GM18907 (cell line): ENCODE results near the gene DMRT3.

ENCODE experiments used
- ATAC-seq: cut with Tn5 transposase; IDR thresholded peaks from one replicate; pipeline ENCODE4 v1.9.1; 2021; ENCODE audit warnings: mild to moderate bottlenecking, moderate library complexity; ENCODE audit not compliant: unreplicated experiment

DMRT3 gene

DNA sequence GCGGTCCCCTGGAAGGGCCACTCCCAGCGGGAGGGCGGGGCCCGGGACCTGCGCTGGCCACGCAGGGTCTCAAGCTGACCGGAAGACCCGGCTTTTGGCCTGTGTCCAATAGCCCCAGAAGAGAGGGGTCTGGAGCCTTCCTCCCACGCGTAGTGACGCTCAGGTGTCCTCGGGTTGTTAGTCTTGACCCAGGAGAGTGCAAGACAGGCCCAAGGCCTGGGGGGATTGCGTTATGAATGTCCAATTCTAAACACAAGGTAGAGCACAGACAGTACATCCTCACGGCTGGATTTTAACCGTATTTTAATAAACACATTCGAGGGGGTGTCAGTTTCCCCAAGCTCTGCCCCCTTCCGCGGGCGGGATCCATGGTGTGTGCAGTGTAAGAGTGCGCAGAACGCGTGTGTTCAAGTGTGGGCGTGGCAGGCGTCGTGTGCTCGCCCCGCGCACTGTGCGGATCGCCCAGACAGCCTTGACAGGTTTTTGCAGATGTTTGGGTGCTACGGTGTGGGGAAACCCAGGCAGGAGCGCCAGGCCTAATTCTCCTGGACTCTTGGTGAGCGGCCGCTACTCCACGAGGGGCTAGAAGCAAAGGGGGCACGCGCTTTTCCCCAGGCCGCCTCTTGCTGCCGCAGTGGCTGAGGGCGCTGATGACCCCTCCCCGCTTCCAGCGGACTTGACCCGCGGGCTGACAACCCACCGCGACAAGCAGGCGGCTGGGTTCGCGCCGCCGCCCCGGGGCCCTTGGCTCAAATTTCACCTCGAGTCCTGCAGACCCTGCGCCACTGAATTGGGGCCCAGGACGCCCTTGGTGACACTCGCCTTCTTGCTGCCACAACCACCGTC, 6.1 kb upstream of the DMRT3 start:
- no peak for ATAC-seq

- no peak for ATAC-seq
These were observed 4.5 kb upstream of the DMRT3 start for GRCh38 chr9:971901-972500.

- no peak for ATAC-seq
These were observed 3.8 kb upstream of the DMRT3 start for GRCh38 chr9:972501-973294.

DNA sequence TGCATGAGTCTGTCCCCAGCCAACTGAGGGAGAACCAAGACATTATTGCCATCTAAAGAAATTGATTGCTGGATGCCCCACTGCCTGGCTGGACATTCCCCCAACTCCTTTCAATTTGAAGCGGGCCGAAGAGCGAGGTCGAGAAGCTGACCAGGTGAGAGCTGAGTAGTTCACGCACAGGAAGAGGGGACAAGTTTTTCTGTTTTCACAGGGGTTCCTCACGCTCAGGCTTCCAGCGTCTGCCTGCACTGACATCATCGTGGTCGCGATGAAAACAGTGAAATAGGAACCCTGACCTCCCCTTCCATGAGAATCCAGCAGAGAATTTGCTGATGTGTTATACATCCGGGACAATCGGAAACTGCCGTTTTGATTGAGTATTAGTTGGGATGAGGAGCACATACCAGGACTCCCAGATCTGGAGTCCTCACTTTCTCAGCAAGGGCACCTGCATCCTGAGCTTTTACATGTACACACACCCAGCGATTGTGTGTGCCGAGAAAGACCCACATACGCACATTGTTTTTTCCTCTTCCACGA, 3.1 kb upstream of the DMRT3 start:
- no peak for ATAC-seq

GRCh38 chr9:974031-974995, 2.1 kb upstream of the DMRT3 start:
- ATAC-seq = no peak

DNA sequence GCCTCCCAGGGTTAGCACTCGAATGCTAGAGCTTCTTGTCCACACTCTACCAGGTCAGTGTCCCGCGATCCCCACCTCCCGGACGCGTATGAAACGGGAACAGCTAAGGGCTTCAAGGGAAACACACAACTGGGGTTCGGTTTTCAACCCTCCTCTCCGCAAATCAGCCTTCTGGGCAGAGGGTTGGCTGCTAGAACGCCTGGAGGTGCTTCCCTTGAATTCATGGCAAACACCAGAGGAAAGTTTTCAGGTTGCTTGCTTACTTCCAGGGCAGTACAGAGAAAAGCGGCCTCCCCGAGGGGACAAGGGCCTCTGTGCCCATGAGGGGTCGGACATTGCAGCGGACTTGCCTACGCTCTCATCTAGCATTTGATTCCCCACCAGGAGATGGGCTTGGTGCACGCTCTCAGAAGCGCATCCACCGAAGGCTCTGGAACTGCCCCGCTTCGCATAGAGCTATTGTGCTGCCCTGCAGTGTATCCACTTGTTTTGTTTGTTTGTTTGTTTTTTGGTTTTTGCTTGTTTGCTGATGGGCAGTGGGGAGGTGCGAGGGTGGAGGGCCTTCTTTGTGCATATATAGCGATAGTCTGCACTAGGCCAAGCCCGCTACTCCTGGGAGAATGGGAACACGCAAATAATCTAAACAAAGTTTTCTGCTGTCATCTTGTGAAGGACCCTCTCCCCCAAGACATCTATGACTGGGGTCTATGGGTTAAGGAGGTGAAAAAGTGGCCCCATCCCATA, 1.3 kb upstream of the DMRT3 start:
- no peak for ATAC-seq

DNA sequence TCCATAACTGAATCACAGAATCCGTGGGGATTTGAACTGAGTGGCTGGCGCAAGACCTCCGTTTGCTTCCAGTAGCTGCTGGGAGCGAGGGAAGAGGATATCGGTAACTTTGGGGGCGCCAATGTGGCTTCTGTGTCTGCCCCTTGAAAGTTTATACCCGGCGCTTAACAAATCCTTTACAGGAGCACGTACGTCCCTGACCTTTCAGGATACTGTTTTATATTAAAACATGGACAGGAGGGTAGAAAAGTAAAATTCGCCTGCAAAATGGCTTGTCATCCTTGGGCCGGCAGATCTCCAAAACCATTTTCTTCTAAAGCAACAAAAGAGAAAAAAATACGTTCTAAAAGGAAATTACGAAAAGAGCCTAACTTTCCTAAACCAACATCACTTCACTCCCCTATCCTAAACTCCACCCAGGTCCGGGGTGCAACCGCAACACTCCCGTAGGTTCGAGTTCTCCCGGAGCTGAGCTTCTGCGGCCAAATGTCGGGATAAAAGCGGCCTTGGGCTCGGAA, 656 bp upstream of the DMRT3 start:
- no peak for ATAC-seq

DNA sequence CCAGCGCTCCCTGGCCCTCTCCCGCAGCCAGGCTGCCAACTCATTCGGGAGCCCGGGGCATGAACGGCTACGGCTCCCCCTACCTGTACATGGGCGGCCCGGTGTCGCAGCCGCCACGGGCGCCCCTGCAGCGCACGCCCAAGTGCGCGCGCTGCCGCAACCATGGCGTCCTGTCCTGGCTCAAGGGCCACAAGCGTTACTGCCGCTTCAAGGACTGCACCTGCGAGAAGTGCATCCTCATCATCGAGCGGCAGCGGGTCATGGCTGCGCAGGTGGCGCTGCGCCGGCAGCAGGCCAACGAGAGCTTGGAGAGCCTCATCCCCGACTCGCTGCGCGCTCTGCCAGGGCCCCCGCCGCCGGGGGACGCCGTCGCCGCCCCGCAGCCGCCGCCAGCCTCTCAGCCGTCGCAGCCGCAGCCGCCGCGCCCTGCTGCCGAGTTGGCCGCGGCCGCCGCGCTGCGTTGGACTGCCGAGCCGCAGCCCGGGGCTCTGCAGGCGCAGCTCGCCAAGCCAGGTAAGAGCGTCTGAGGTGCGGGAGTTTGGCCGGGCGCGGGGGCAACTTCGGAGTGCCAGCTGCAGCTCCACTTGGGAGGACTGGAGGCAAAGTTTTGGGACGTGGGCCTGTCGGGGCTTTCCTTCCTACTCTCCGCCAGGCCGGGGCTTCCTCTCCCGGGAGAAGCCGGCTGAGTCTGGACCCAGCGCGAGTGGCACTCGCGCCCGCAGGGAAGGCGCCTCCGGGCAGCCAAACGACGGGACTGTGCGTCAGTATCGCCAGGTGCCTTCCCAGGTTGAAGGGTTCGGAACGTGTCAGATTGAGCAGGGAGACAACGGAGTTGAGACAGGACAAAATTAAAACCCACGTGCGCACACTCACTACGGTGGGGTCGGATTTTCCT, 735 bp downstream of the DMRT3 start:
- no peak for ATAC-seq

DNA sequence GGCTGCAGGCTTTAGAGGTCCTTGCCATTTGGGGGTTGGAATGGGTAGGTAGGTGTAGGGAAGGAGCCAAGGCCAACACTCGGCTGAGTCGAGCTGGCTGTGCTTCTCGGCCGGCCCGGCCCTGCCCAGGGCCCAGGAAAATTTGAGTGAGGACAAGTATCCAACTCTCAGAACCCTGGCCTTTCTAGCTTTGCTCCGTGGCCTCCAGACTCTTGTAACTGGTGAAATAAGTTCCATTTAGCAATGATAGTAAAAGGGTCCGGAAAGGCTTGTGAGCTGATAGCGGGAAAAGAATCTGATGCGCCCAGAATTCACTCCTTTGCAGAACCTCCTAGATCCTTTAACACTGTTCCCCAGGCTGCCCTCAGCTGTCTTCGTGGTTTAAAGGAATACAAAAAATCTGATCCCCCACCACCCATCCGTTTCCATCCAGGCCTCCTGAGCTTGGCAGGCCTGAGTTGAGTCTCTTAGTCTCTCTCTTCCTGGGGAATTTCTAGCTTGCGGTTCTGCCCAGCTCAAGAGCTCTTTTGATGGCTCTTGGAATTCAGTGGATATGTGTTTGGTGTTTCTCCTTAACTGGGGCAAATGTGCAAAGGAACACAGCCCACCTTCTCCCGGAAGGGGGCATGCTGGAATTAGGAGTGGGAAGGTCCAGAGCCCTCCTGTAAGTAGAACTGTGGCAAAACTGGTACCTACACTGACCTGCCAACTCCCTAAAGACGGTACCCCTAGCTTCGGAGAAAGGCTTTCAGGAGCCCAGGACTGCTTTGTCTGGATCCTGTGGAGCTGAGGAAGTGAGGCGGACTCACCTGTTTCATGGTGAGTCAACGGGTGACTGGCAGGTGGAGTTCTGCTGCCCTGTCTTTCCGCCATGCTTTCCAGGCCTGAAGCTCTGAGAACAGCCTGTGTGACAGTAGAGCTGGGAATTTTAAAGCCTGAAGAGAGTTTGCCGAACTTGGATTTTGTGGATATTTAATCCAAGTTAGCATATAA, 1.7 kb downstream of the DMRT3 start:
- ATAC-seq = no peak

DNA sequence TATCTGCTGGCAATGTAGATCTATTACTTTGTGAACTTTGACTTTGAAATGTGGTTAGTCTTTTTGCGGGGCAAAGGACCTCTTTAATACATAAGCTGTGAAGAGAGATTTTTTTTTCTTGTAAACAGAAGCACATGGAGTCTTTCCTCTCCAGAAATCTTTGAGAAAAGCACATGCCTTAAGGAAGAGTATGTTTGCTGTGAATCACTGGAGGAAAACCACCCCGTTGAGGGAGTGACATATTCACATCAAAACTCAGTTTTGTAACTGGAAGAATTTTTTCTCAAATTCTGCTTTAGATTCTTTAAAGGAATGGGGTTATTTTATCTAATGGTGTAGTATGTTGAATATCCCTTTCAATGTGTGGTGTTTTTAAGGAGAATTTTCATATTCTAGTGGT, 3.5 kb downstream of the DMRT3 start:
- ATAC-seq = no peak

DNA sequence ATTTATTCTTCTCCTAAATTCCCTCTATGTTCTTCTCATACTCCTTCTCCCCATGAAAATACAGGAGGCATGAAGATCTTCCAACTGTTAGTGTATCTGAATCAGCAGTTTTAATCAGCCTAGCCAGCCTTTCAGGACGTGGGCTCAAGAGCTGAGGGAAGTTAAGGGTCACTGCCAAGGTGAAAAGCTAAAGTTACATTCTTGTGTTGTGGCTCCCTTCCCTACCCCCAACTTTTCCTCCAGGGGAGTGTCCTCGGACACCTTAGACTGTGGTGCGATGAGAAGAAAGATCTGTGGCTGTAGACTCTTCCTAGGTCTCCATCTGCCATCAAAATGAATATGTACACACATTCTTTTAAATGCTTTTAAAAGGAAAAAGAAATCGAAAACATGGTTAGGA, 4.2 kb downstream of the DMRT3 start:
- ATAC-seq = no peak

DNA sequence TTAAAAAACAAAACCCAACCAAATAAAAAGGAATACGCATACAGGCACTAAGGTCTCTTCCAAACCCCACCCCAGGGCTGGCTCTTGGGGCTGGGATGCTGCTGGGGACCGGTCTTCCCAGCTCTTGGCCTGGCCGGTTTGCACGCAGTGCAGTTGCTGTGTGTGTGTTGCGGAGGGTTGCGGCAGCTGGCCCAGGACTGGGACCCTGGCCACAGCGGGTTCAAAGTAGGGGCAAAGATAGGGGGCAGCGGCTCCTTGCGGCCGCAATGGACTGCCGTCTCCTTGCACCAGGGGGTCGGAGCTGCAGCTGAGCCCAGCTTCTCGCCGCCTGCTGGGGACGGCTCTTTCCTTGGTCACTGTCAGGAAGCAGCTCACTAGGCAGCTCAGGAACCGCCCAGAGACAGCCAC, 5.0 kb downstream of the DMRT3 start:
- ATAC-seq = no peak

GRCh38 chr9:982394-983230, 6.2 kb downstream of the DMRT3 start:
- no peak for ATAC-seq

DNA sequence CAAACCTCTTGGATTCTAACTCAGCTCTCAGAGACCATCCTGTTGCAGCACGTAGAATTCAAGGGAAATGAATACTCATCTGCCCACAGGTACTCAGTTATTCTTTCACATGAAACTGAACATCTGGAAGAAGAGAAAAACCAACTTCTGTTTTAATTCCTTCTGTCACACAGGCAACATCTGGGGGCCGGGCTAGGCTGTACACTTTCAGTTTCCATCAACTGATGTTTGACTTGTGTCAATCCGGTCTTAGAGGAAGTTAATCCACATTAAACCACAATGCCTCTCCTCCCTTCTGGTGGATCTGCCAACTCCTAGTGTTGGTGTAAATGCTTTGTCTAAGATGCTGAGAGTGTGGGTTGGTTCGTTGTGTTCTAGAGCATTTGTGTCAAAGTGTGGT, 17.6 kb downstream of the DMRT3 start:
- ATAC-seq = no peak

GRCh38 chr9:995192-995591, 18.7 kb downstream of the DMRT3 start:
- no peak for ATAC-seq

DNA sequence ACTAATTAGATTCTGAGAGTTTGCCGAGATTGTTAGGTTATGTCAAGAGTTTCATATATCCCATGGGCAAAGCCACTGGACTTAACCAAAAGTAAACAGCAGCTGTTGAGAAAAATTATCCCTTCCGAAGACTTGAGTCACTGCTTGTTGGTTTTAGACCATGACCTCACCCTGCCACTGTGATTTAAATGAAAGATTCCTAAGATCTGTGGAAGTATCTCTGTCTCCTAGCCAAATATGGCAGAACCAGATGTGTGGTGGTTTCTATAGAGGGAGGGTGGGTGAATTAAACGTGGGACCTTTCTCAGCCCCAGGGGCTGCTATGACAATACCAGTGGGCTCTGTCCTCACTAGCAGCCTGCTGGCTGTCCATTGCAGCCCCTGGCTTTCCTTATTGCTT, 19.3 kb downstream of the DMRT3 start:
- no peak for ATAC-seq
